PC-3 (cell line): Measurements from ENCODE around the gene SINHCAF.

ENCODE experiments used
- EZH2 ChIP-seq: fragments of 300-600 bp; sonication (generic); IDR thresholded peaks from one replicate; pipeline ENCODE4 v1.6.1; 2017; ENCODE audit warnings: antibody characterized with exemption, mild to moderate bottlenecking, low read length; ENCODE audit not compliant: unreplicated experiment
- EZH2phosphoT487 ChIP-seq: fragments of 300-600 bp; sonication (generic); IDR thresholded peaks from 2 replicates; pipeline ENCODE4 v1.6.1; 2018; ENCODE audit warnings: mild to moderate bottlenecking, antibody characterized with exemption, low read length, borderline replicate concordance
- TF ChIP-seq, protein P1 (sequence below): fragments of 300-600 bp; sonication (generic); conservative IDR thresholded peaks from 2 replicates; pipeline ENCODE4 v1.5.1; 2017; ENCODE audit warnings: antibody characterized with exemption, low read depth, mild to moderate bottlenecking, low read length

DNA sequence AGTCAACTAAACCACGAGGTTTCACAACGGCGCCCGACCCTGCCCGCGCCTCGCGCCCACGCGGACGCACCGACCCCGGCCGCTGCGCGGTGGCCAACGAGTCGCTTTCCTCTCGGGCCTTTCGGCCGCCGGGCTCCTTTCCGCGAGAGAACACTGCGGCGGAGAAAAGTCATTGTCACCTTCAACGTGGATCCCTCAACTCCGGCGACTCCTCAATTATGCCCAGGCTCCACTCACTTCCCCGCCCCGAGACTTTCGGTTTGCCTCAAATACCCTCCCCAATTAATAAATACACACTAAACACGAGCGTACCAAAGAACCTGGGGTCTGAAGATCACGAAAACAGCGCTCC, 450 bp downstream of the SINHCAF start:
- TF ChIP-seq, protein P1, sequence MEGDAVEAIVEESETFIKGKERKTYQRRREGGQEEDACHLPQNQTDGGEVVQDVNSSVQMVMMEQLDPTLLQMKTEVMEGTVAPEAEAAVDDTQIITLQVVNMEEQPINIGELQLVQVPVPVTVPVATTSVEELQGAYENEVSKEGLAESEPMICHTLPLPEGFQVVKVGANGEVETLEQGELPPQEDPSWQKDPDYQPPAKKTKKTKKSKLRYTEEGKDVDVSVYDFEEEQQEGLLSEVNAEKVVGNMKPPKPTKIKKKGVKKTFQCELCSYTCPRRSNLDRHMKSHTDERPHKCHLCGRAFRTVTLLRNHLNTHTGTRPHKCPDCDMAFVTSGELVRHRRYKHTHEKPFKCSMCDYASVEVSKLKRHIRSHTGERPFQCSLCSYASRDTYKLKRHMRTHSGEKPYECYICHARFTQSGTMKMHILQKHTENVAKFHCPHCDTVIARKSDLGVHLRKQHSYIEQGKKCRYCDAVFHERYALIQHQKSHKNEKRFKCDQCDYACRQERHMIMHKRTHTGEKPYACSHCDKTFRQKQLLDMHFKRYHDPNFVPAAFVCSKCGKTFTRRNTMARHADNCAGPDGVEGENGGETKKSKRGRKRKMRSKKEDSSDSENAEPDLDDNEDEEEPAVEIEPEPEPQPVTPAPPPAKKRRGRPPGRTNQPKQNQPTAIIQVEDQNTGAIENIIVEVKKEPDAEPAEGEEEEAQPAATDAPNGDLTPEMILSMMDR, result no peak
- no peak for TF ChIP-seq EZH2phosphoT487
- TF ChIP-seq EZH2, result no peak
